Caco-2 (cell line): ENCODE results near the gene ACOXL. TPM values are rescaled to one million over a fixed set of nuclear protein-coding genes. Genes with fewer than 3 reads are reported as not detected.

Source experiments
- BruUV-seq: library from RNA; stranded (reverse); fragments of 400-500 nt; replicated peaks from 2 replicates; lab custom pipeline; 2021; lab: Mats Ljungman, UMichigan
- CTCF ChIA-PET: fragments of 300-600 bp; sonication (Branson Sonifier 250); formaldehyde crosslinking; loops from one replicate; lab custom pipeline; 2022; ENCODE audit warnings: antibody characterized with exemption; lab: Charles Lee
- POLR2A ChIA-PET: fragments of 300-600 bp; sonication (Branson Sonifier 250); formaldehyde crosslinking; loops from one replicate; lab custom pipeline; 2022; ENCODE audit warnings: antibody characterized with exemption; lab: Charles Lee
- DNase-seq, 2 experiments: peaks; one replicate each; pipeline versions ENCODE4 v3.0.0 to v3.0.0-alpha.2; 2020 to 2022
- H3K27me3 ChIP-seq: replicated peaks from 2 replicates; pipeline ENCODE4 v1.6.0; 2011; ENCODE audit warnings: low read length; ENCODE audit not compliant: control insufficient read depth, insufficient read depth
- H3K36me3 ChIP-seq: 2 replicates; pipeline ENCODE4 v1.5.1; 2011; ENCODE audit warnings: low read length; ENCODE audit not compliant: control insufficient read depth, insufficient read depth
- H3K4me1 ChIP-seq: fragments of 250-450 bp; sonication (Bioruptor Pico); 2 replicates; pipeline ENCODE4 v1.5.1; 2020; ENCODE audit warnings: mild to moderate bottlenecking
- H3K4me3 ChIP-seq: 2 replicates; pipeline ENCODE4 v1.5.1; 2011; ENCODE audit warnings: low read depth, mild to moderate bottlenecking, control low read depth, low read length
- H3K9me3 ChIP-seq: fragments of 250-450 bp; sonication (Bioruptor Pico); 2 replicates; pipeline ENCODE4 v1.5.1; 2020; ENCODE audit warnings: mild to moderate bottlenecking, moderate library complexity
- H3K27ac Mint-ChIP-seq: one replicate; pipeline ENCODE4 v1.8.0; 2022; ENCODE audit warnings: mixed read lengths; ENCODE audit not compliant: unreplicated experiment
- H3K27me3 Mint-ChIP-seq: one replicate; pipeline ENCODE4 v1.8.0; 2022; ENCODE audit warnings: mixed read lengths; ENCODE audit not compliant: insufficient read depth, unreplicated experiment
- H3K36me3 Mint-ChIP-seq: one replicate; pipeline ENCODE4 v1.8.0; 2022; ENCODE audit warnings: mild to moderate bottlenecking, mixed read lengths; ENCODE audit not compliant: insufficient read depth, unreplicated experiment
- H3K4me1 Mint-ChIP-seq: one replicate; pipeline ENCODE4 v1.8.0; 2022; ENCODE audit warnings: low read depth, mixed read lengths; ENCODE audit not compliant: unreplicated experiment
- H3K4me3 Mint-ChIP-seq: one replicate; pipeline ENCODE4 v1.8.0; 2022; ENCODE audit warnings: mild to moderate bottlenecking, moderate library complexity, mixed read lengths; ENCODE audit not compliant: unreplicated experiment
- H3K9me3 Mint-ChIP-seq: one replicate; pipeline ENCODE4 v1.8.0; 2022; ENCODE audit warnings: mixed read lengths; ENCODE audit not compliant: unreplicated experiment
- CTCF ChIP-seq, 2 experiments: fragments of 200-600 bp in 1 of 2; IDR thresholded peaks; 1 replicate in 1 of 2; 2 replicates in 1 of 2; pipeline versions ENCODE4 v1.5.1 to v1.8.0; 2011 to 2022; ENCODE audit warnings: antibody characterized with exemption in 1 of 2, control low read depth in 1 of 2, inconsistent platforms in 1 of 2, low read depth in 1 of 2, low read length in 1 of 2, mild to moderate bottlenecking in 1 of 2, moderate library complexity in 1 of 2; ENCODE audit not compliant: insufficient read depth in 1 of 2, severe bottlenecking in 1 of 2, unreplicated experiment in 1 of 2
- intact Hi-C: fragments of 100-400 bp; cut with micrococcal nuclease; formaldehyde crosslinking; loops from one replicate; pipeline ENCODE4 v1.10.0; 2022; ENCODE audit not compliant: unreplicated experiment
- total RNA-seq: library from RNA; stranded (reverse); gene quantifications from 2 replicates; pipeline ENCODE4 v1.2.3, GENCODE V29; 2022

The ACOXL gene
- total RNA-seq, 1 experiment from 2014 or later, result 2.6 TPM

- H3K27me3 Mint-ChIP-seq, result no peaks in the 10 kb centered on the region
- H3K4me3 Mint-ChIP-seq, result peak overlapping the region; percentile 77
- no TSS peak for BruUV-seq
- no peak overlapping the region for H3K27ac Mint-ChIP-seq
- H3K36me3 ChIP-seq, result no peaks in the 10 kb centered on the region
- H3K9me3 Mint-ChIP-seq, result no peaks in the 10 kb centered on the region
- no peaks in the 10 kb centered on the region for H3K4me1 ChIP-seq
- no peak for TF ChIP-seq CTCF (IDR thresholded peaks at IDR 0.05; ENCODE audit: insufficient read depth in 1 of 2, low read depth in 1 of 2, low read length in 1 of 2, severe bottlenecking in 1 of 2, unreplicated experiment in 1 of 2)
- ChIA-PET CTCF (interaction anchor here (0.6 to 1.3 kb wide), 2 partner anchors 22 to 326 kb away, joined by 3 read pairs; no protein-coding TSS in a partner anchor), POLR2A (no interaction called here)
- intact Hi-C loops, result loop anchor here (1.0 to 5.0 kb wide), 3 partner anchors 307 to 579 kb away; no protein-coding TSS in a partner anchor
- H3K9me3 ChIP-seq, result no peaks in the 10 kb centered on the region
- no peaks in the 10 kb centered on the region for H3K27me3 ChIP-seq
- peak overlapping the region; percentile 38 for H3K4me3 ChIP-seq
- peak in 1 of 2 experiments; percentile 22 for DNase-seq
- peaks cover 29% of the 10 kb centered on the region for H3K36me3 Mint-ChIP-seq
- H3K4me1 Mint-ChIP-seq, result peaks cover 11% of the 10 kb centered on the region
These were observed 385.5 kb downstream of the ACOXL start for GRCh38 chr2:111117598-111118480.

- Mint-ChIP-seq H3K9me3 (no peaks in the 10 kb centered on the region), H3K36me3 (peaks cover 34% of the 10 kb centered on the region), H3K4me3 (peak overlapping the region; percentile 77), H3K4me1 (peaks cover 11% of the 10 kb centered on the region), H3K27ac (no peak overlapping the region), H3K27me3 (no peaks in the 10 kb centered on the region)
- POLR2A ChIA-PET, result no interaction called here
- no TSS peak for BruUV-seq
- DNase-seq, result no peak
- Histone ChIP-seq H3K27me3 (no peaks in the 10 kb centered on the region), H3K36me3 (no peaks in the 10 kb centered on the region), H3K4me1 (no peaks in the 10 kb centered on the region), H3K4me3 (no peak overlapping the region), H3K9me3 (no peaks in the 10 kb centered on the region)
- CTCF ChIA-PET, result no interaction called here
- intact Hi-C loops, result loop anchor here (5.0 kb wide), 1 partner anchor 579 kb away; no protein-coding TSS in a partner anchor
- no peak for TF ChIP-seq CTCF (IDR thresholded peaks at IDR 0.05; ENCODE audit: insufficient read depth in 1 of 2, low read depth in 1 of 2, low read length in 1 of 2, severe bottlenecking in 1 of 2, unreplicated experiment in 1 of 2)
These were observed 386.2 kb downstream of the ACOXL start for GRCh38 chr2:111118481-111118980.

GRCh38 chr2:111118981-111119821, 386.8 kb downstream of the ACOXL start:
- POLR2A ChIA-PET, result no interaction called here
- no peaks in the 10 kb centered on the region for H3K9me3 Mint-ChIP-seq
- CTCF ChIA-PET, result no interaction called here
- H3K4me3 Mint-ChIP-seq, result peak overlapping the region; percentile 93
- no peak for TF ChIP-seq CTCF (IDR thresholded peaks at IDR 0.05; ENCODE audit: insufficient read depth in 1 of 2, low read depth in 1 of 2, low read length in 1 of 2, severe bottlenecking in 1 of 2, unreplicated experiment in 1 of 2)
- no peaks in the 10 kb centered on the region for H3K9me3 ChIP-seq
- no peaks in the 10 kb centered on the region for H3K4me1 ChIP-seq
- DNase-seq, result peak in 1 of 2 experiments; percentile 10
- H3K27ac Mint-ChIP-seq, result no peak overlapping the region
- peaks cover 40% of the 10 kb centered on the region for H3K36me3 Mint-ChIP-seq
- no peaks in the 10 kb centered on the region for H3K27me3 ChIP-seq
- peak overlapping the region; percentile 99; the same call in 1 of the 2 replicates for H3K4me3 ChIP-seq
- H3K4me1 Mint-ChIP-seq, result peaks cover 11% of the 10 kb centered on the region
- intact Hi-C loops, result loop anchor here (5.0 kb wide), 1 partner anchor 578 kb away; no protein-coding TSS in a partner anchor
- no peaks in the 10 kb centered on the region for H3K36me3 ChIP-seq
- BruUV-seq, result no TSS peak
- H3K27me3 Mint-ChIP-seq, result no peaks in the 10 kb centered on the region
